GM21360 (cell line): Measurements from ENCODE around the gene TMEM179.
"Not testable (repeated sequence)": the region's sequence is repeated elsewhere in the genome, so short reads cannot be mapped to it uniquely, and the experiment has no call there.

ENCODE experiments used
- ATAC-seq: cut with Tn5 transposase; IDR thresholded peaks from one replicate; pipeline ENCODE4 v1.9.1; 2021; ENCODE audit warnings: mild to moderate bottlenecking, moderate library complexity; ENCODE audit not compliant: unreplicated experiment

TMEM179 gene

GRCh38 chr14:104638190-104638589 is 33.6 kb upstream of the TMEM179 start:
- ATAC-seq, result no peak

GRCh38 chr14:104637546-104638003 is 33.0 kb upstream of the TMEM179 start:
- ATAC-seq, result no peak

- not testable (repeated sequence) for ATAC-seq
Measured at GRCh38 chr14:104636846-104637545, 32.4 kb upstream of the TMEM179 start.

- no peak for ATAC-seq
Measured at GRCh38 chr14:104636131-104636530, 31.6 kb upstream of the TMEM179 start.

GRCh38 chr14:104635717-104636116 is 31.1 kb upstream of the TMEM179 start:
- ATAC-seq, result no peak

- no peak for ATAC-seq
Measured at GRCh38 chr14:104634886-104635570, 30.5 kb upstream of the TMEM179 start.

GRCh38 chr14:104634138-104634760 is 29.7 kb upstream of the TMEM179 start:
- ATAC-seq, result no peak

GRCh38 chr14:104633276-104634137 is 28.9 kb upstream of the TMEM179 start:
- no peak for ATAC-seq

GRCh38 chr14:104632781-104633180 is 28.2 kb upstream of the TMEM179 start:
- ATAC-seq, result no peak

- no peak for ATAC-seq
Measured at GRCh38 chr14:104624939-104625338, 20.4 kb upstream of the TMEM179 start.

GRCh38 chr14:104614126-104614812 is 9.7 kb upstream of the TMEM179 start:
- no peak for ATAC-seq

GRCh38 chr14:104611881-104612280 is 7.3 kb upstream of the TMEM179 start:
- no peak for ATAC-seq

- ATAC-seq, result no peak
Measured at GRCh38 chr14:104610749-104611310, 6.3 kb upstream of the TMEM179 start.

GRCh38 chr14:104609666-104610065 is 5.1 kb upstream of the TMEM179 start:
- ATAC-seq, result no peak

GRCh38 chr14:104603711-104604401 is 716 bp downstream of the TMEM179 start:
- ATAC-seq, result no peak

- ATAC-seq, result no peak
Measured at GRCh38 chr14:104602933-104603325, 1.6 kb downstream of the TMEM179 start.

- no peak for ATAC-seq
Measured at GRCh38 chr14:104602315-104602932, 2.1 kb downstream of the TMEM179 start.

GRCh38 chr14:104601786-104602185 is 2.8 kb downstream of the TMEM179 start:
- ATAC-seq, result no peak

GRCh38 chr14:104600805-104601204 is 3.8 kb downstream of the TMEM179 start:
- ATAC-seq, result no peak
